Stimulated activated CD4-positive, alpha-beta T cell treated with anti-CD3 and anti-CD28 coated beads, TNF-alpha, amount 100 ng/mL, for 48 hours (primary cell): ENCODE results near the gene SMC2.

Experiments
- DNase-seq, 3 donors: peaks; one replicate each; pipeline ENCODE4 v3.0.0-alpha.2; 2020; ENCODE audit warnings: low read depth in 3 of 3

SMC2 gene

GRCh38 chr9:104104360-104104759, 10.3 kb downstream of the SMC2 start:
- DNase-seq, result no peak

- no peak for DNase-seq
Measured at GRCh38 chr9:104107799-104108198, 13.7 kb downstream of the SMC2 start.

- no peak for DNase-seq
Measured at GRCh38 chr9:104108315-104108714, 14.2 kb downstream of the SMC2 start.

- no peak for DNase-seq
Measured at GRCh38 chr9:104110509-104110908, 16.4 kb downstream of the SMC2 start.

- DNase-seq, result no peak
Measured at GRCh38 chr9:104118916-104119315, 24.8 kb downstream of the SMC2 start.

- no peak for DNase-seq
Measured at GRCh38 chr9:104121022-104121421, 26.9 kb downstream of the SMC2 start.

GRCh38 chr9:104138243-104138868, 44.2 kb downstream of the SMC2 start:
- no peak for DNase-seq

- DNase-seq, result no peak
Measured at GRCh38 chr9:104142799-104143549, 48.9 kb downstream of the SMC2 start.

- DNase-seq, result no peak
Measured at GRCh38 chr9:104143550-104143910, 49.4 kb downstream of the SMC2 start.

- no peak for DNase-seq
Measured at GRCh38 chr9:104144336-104144735, 50.2 kb downstream of the SMC2 start.

- no peak for DNase-seq
Measured at GRCh38 chr9:104173067-104173466, 79.0 kb downstream of the SMC2 start.

GRCh38 chr9:104177003-104177611, 83.0 kb downstream of the SMC2 start:
- DNase-seq, result no peak

GRCh38 chr9:104177676-104178075, 83.6 kb downstream of the SMC2 start:
- DNase-seq, result no peak
